HepG2 (cell line): ENCODE results near the gene ARPC1B. TPM values are rescaled to one million over a fixed set of nuclear protein-coding genes. Genes with fewer than 3 reads are reported as not detected.
A peak's percentile ranks its signal among the peaks of the same experiment; 100 is the strongest.

Experiments used
- AHDC1 ChIP-seq: sonication (generic); formaldehyde crosslinking; IDR thresholded peaks from 2 replicates; pipeline ENCODE4 v1.5.1; 2020; ENCODE audit warnings: mild to moderate bottlenecking, missing genetic modification reagents, borderline replicate concordance
- KLF6 ChIP-seq: IDR thresholded peaks from 2 replicates; pipeline ENCODE4 v1.8.0; 2016; ENCODE audit warnings: missing biosample characterization, missing genetic modification reagents
- LCORL ChIP-seq, 2 experiments: fragments of 450-650 bp in 1 of 2; sonication (generic) in 1 of 2; formaldehyde crosslinking in 1 of 2; IDR thresholded peaks; 2 replicates each; pipeline versions ENCODE4 v1.5.0 to v1.6.1; 2017 to 2020; ENCODE audit warnings: antibody characterized with exemption in 1 of 2, missing genetic modification reagents in 1 of 2
- MAZ ChIP-seq, 2 experiments: sonication (generic) in 1 of 2; formaldehyde crosslinking in 1 of 2; IDR thresholded peaks; 2 replicates each; pipeline versions ENCODE4 v1.5.0 to v1.6.1; 2012 to 2020; ENCODE audit warnings: low read depth in 2 of 2, mild to moderate bottlenecking in 2 of 2, borderline replicate concordance in 1 of 2, improper control_type of control experiment in 1 of 2, low read length in 1 of 2, missing genetic modification reagents in 1 of 2, moderate library complexity in 1 of 2
- SALL2 ChIP-seq: sonication (generic); formaldehyde crosslinking; IDR thresholded peaks from 2 replicates; pipeline ENCODE4 v1.8.1; 2023; ENCODE audit warnings: mild to moderate bottlenecking, missing genetic modification reagents, inconsistent platforms
- SMC3 ChIP-seq: IDR thresholded peaks from 2 replicates; pipeline ENCODE4 v1.6.1; 2011; ENCODE audit warnings: low read length, improper control_type of control experiment
- SP4 ChIP-seq: sonication (generic); formaldehyde crosslinking; IDR thresholded peaks from 2 replicates; pipeline ENCODE4 v1.8.1; 2023; ENCODE audit warnings: mild to moderate bottlenecking, missing genetic modification reagents
- TOE1 ChIP-seq: sonication (generic); formaldehyde crosslinking; IDR thresholded peaks from 2 replicates; pipeline ENCODE4 v1.4.0; 2020; ENCODE audit warnings: mild to moderate bottlenecking, missing genetic modification reagents
- ZFP90 ChIP-seq: sonication (generic); formaldehyde crosslinking; IDR thresholded peaks from 2 replicates; pipeline ENCODE4 v1.8.0; 2022; ENCODE audit warnings: missing genetic modification reagents, mild to moderate bottlenecking, inconsistent platforms, borderline replicate concordance
- polyA plus RNA-seq, 8 experiments: library from polyadenylated mRNA; depleted of rRNA in 3 of 8; stranded (reverse) in 7 of 8; unstranded in 1 of 8; fragments of >200 nt; fragmentation: Illumina TruSeq in 4 of 8; extraction: Trizol in 4 of 8; gene quantifications; 2 replicates each; pipeline versions ENCODE4 v1.2.1 to v1.2.3, GENCODE V29; 2011 to 2016; ENCODE audit warnings: low read depth in 4 of 8, missing spikeins in 1 of 8, mixed read lengths in 1 of 8; ENCODE audit not compliant: insufficient read depth in 1 of 8
- total RNA-seq, 5 experiments: library from RNA; depleted of rRNA; stranded (reverse); fragments of >200 nt; fragmentation: Illumina TruSeq; extraction: Trizol; gene quantifications; 2 replicates each; pipeline ENCODE4 v1.2.3, GENCODE V29; 2016; ENCODE audit warnings: low read depth in 1 of 5
- TF ChIP-seq, protein P1 (sequence below): IDR thresholded peaks from 2 replicates; pipeline ENCODE4 v1.6.1; 2016; ENCODE audit warnings: mild to moderate bottlenecking
- TF ChIP-seq, protein P2 (sequence below): IDR thresholded peaks from 2 replicates; pipeline ENCODE4 v1.6.1; 2012; ENCODE audit warnings: low read length, improper control_type of control experiment
- TF ChIP-seq, protein P3 (sequence below): sonication (generic); formaldehyde crosslinking; IDR thresholded peaks from 2 replicates; pipeline ENCODE4 v1.8.1; 2023; ENCODE audit warnings: mild to moderate bottlenecking, inconsistent platforms, moderate library complexity, missing genetic modification reagents, borderline replicate concordance

The ARPC1B gene
- total and polyA plus RNA-seq, 2 of the 13 experiments (the other 11 are each of a cell fraction or from before 2014, with no cell fraction given): 72.9 to 89.1 TPM

DNA sequence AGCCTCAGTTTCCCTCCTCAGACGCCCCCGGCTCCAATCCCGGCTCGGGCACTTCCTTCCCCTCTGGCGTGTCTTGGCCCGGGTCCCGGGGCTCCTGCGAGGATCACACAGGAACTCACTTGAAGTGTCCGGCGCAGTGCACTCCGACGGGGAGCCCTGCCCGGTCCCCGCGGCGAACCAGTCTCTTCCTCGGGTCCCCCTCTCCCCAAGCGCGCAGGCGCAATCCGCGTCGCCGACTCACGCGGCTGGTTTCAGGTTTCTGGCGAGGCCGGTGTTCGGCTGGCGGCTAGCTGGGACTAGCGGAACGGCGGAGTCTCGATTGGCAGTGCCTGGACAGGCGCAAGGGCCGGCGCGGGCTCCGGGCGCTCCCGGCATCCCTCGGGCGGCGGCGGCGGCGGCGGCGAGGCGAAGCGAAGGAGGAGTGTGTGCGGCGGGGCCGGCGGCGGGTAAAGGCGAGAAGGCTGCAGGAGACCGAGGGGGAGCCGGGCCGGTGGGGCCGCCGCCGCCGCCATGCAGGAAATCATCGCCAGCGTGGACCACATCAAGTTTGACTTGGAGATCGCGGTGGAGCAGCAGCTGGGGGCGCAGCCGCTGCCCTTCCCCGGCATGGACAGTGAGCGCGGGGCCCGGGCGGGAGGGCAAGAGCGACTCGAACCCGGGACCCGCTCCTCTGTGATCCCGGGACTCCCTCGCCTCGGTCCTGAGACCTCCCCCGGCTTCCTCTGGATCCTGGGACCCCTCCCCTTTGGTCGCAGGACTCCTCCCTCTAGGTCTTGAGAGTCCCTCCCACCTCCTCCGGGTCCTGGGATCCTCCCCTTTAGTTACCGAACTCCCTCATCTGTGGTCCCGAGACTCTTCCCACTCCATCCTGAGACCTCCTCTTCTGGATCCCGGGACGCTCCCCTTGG is 64.3 kb downstream of the ARPC1B start, which contains the start of the genes CPSF4 and PTCD1 (continued):
- no peak for TF ChIP-seq AHDC1 (CRISPR knock-in tag)
- peak; percentile 90 for TF ChIP-seq SALL2 (CRISPR knock-in tag)
- peak; percentile 75 for TF ChIP-seq SP4 (CRISPR knock-in tag)
- TF ChIP-seq, protein P1, sequence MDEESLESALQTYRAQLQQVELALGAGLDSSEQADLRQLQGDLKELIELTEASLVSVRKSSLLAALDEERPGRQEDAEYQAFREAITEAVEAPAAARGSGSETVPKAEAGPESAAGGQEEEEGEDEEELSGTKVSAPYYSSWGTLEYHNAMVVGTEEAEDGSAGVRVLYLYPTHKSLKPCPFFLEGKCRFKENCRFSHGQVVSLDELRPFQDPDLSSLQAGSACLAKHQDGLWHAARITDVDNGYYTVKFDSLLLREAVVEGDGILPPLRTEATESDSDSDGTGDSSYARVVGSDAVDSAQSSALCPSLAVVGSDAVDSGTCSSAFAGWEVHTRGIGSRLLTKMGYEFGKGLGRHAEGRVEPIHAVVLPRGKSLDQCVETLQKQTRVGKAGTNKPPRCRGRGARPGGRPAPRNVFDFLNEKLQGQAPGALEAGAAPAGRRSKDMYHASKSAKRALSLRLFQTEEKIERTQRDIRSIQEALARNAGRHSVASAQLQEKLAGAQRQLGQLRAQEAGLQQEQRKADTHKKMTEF (CRISPR knock-in tag): peak; percentile 91
- 0 out of 2 replicates have a peak, but pooled peaks have one; percentile 23 for TF ChIP-seq MAZ (IDR thresholded peaks at IDR 0.05; ENCODE audit: borderline replicate concordance, low read depth, low read length)
- TF ChIP-seq MAZ (CRISPR knock-in tag; IDR thresholded peaks at IDR 0.05; ENCODE audit: low read depth): peak; percentile 93
- TF ChIP-seq, protein P2, sequence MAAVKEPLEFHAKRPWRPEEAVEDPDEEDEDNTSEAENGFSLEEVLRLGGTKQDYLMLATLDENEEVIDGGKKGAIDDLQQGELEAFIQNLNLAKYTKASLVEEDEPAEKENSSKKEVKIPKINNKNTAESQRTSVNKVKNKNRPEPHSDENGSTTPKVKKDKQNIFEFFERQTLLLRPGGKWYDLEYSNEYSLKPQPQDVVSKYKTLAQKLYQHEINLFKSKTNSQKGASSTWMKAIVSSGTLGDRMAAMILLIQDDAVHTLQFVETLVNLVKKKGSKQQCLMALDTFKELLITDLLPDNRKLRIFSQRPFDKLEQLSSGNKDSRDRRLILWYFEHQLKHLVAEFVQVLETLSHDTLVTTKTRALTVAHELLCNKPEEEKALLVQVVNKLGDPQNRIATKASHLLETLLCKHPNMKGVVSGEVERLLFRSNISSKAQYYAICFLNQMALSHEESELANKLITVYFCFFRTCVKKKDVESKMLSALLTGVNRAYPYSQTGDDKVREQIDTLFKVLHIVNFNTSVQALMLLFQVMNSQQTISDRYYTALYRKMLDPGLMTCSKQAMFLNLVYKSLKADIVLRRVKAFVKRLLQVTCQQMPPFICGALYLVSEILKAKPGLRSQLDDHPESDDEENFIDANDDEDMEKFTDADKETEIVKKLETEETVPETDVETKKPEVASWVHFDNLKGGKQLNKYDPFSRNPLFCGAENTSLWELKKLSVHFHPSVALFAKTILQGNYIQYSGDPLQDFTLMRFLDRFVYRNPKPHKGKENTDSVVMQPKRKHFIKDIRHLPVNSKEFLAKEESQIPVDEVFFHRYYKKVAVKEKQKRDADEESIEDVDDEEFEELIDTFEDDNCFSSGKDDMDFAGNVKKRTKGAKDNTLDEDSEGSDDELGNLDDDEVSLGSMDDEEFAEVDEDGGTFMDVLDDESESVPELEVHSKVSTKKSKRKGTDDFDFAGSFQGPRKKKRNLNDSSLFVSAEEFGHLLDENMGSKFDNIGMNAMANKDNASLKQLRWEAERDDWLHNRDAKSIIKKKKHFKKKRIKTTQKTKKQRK: no peak
- TF ChIP-seq LCORL (IDR thresholded peaks at IDR 0.05): no peak
- TF ChIP-seq LCORL (CRISPR knock-in tag; IDR thresholded peaks at IDR 0.05): peak; percentile 43; the same call in 1 of the 2 replicates
- TF ChIP-seq, protein P3, sequence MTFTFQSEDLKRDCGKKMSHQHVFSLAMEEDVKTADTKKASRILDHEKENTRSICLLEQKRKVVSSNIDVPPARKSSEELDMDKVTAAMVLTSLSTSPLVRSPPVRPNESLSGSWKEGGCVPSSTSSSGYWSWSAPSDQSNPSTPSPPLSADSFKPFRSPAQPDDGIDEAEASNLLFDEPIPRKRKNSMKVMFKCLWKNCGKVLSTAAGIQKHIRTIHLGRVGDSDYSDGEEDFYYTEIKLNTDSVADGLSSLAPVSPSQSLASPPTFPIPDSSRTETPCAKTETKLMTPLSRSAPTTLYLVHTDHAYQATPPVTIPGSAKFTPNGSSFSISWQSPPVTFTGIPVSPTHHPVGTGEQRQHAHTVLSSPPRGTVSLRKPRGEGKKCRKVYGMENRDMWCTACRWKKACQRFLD (CRISPR knock-in tag): peak; percentile 79
- TF ChIP-seq SMC3: no peak
- no peak; the same call in 1 of the 2 replicates for TF ChIP-seq TOE1 (CRISPR knock-in tag)
- TF ChIP-seq ZFP90: no peak; the same call in 1 of the 2 replicates
- TF ChIP-seq KLF6: peak; percentile 90; the same call in 1 of the 2 replicates
